Motor neuron (in vitro differentiated cells): ENCODE measurements around the gene USP26. TPM values are rescaled to one million over a fixed set of nuclear protein-coding genes. Genes with fewer than 3 reads are reported as not detected.
"Not testable (repeated sequence)": the region's sequence is repeated elsewhere in the genome, so short reads cannot be mapped to it uniquely, and the experiment has no call there.

ENCODE experiments used
- ATAC-seq, 8 experiments: fragments of 200-7000 bp; cut with Tn5 transposase; replicated peaks in 6 of 8; 2 replicates each; pipeline ENCODE4 v1.8.0; 2021; ENCODE audit warnings: mild to moderate bottlenecking in 8 of 8, moderate library complexity in 8 of 8
- H3K27ac ChIP-seq, 2 donors: fragments of 250-450 bp; sonication (Bioruptor Pico); 2 replicates each; pipeline ENCODE4 v1.9.0; 2021; ENCODE audit warnings: antibody characterized with exemption in 2 of 2, mild to moderate bottlenecking in 2 of 2, moderate library complexity in 1 of 2
- H3K4me1 ChIP-seq, 2 donors: fragments of 250-450 bp; sonication (Bioruptor Pico); replicated peaks in 1 of 2; 2 replicates each; pipeline ENCODE4 v1.6.1; 2021; ENCODE audit warnings: antibody characterized with exemption in 2 of 2, mild to moderate bottlenecking in 2 of 2, moderate library complexity in 1 of 2
- H3K4me3 ChIP-seq, 5 donors: fragments of 250-450 bp; sonication (Bioruptor Pico); 2 replicates each; pipeline ENCODE4 v1.9.0; 2021; ENCODE audit warnings: antibody characterized with exemption in 5 of 5, mild to moderate bottlenecking in 5 of 5, moderate library complexity in 4 of 5
- WGBS, 10 experiments: fragments of 450-650 bp; shearing (Covaris generic); methylation state at CpG; one replicate each; pipeline ENCODE4 v1.0.0; 2022; 5-methylcytosine and 5-hydroxymethylcytosine counted together
- in situ Hi-C, 9 experiments: fragments of 400-800 bp; cut with MboI; loops; one replicate each; pipeline ENCODE4 v1.15.0; 2021; ENCODE audit warnings: low sequenced_read_pairs in 9 of 9, low pct_unique_long_range_greater_than_20kb in 2 of 9; ENCODE audit not compliant: unreplicated experiment in 9 of 9
- total RNA-seq, 8 experiments: library from RNA; unstranded; fragments of 300-600 nt; gene quantifications; 2 replicates each; pipeline versions ENCODE4 v1.2.3 to v1.2.4, GENCODE V29; 2022

Gene USP26
- total RNA-seq, 8 experiments from 2014 or later: under 0.01 to 0.36 (median 0.14) TPM; not detected in 5

- Histone ChIP-seq H3K4me3 (no peak overlapping the region), H3K4me1 (no peaks in the 10 kb centered on the region), H3K27ac (no peak overlapping the region)
- 17 to 83% (median 33%) methylated on average over 1 of the region's 2 CpGs; no CpG with 5 or more reads in 7 of the 10 experiments for WGBS, 10 experiments
- in situ Hi-C loops: loop anchor here in 3 of 9 experiments (25.0 kb wide), 2 partner anchors 171 to 671 kb away; no protein-coding TSS in a partner anchor
- ATAC-seq: peak in 2 of 8 experiments; percentile 32 to 98
Observed at GRCh38 chrX:132990835-132991234, 106.1 kb downstream of the USP26 start.

GRCh38 chrX:132986556-132986955, 110.4 kb downstream of the USP26 start:
- in situ Hi-C loops: loop anchor here in 3 of 9 experiments (25.0 kb wide), 2 partner anchors 176 to 676 kb away; no protein-coding TSS in a partner anchor
- no peak overlapping the region for H3K4me3 ChIP-seq
- ATAC-seq: no peak

GRCh38 chrX:132984058-132984650, 112.8 kb downstream of the USP26 start:
- ATAC-seq: no peak
- Histone ChIP-seq H3K27ac (no peak overlapping the region), H3K4me1 (no peaks in the 10 kb centered on the region), H3K4me3 (no peak overlapping the region)
- 0 to 83% (median 34%) methylated on average over 2 to 7 of the region's 7 CpGs; no CpG with 5 or more reads in 4 of the 10 experiments for WGBS, 10 experiments
- in situ Hi-C loops: loop anchor here in 3 of 9 experiments (25.0 kb wide), 2 partner anchors 178 to 678 kb away; no protein-coding TSS in a partner anchor

More at GRCh38 chrX:132986556-132986955, 110.4 kb downstream of the USP26 start:
- Histone ChIP-seq H3K4me1 (no peaks in the 10 kb centered on the region), H3K27ac (no peak overlapping the region)

GRCh38 chrX:132983496-132983895, 113.4 kb downstream of the USP26 start:
- ATAC-seq: no peak
- H3K4me1 ChIP-seq: no peaks in the 10 kb centered on the region
- in situ Hi-C loops: loop anchor here in 3 of 9 experiments (25.0 kb wide), 2 partner anchors 179 to 679 kb away; no protein-coding TSS in a partner anchor
- WGBS, 10 experiments: 53 to 67% methylated on average over 2 of the region's 2 CpGs; no CpG with 5 or more reads in 8 of the 10 experiments
- no peak overlapping the region for H3K4me3 ChIP-seq
- H3K27ac ChIP-seq: no peak overlapping the region

- not testable (repeated sequence) for H3K27ac ChIP-seq, ATAC-seq, H3K4me3 ChIP-seq, H3K4me1 ChIP-seq
- 50 to 100% (median 61%) methylated on average over 1 to 2 of the region's 2 CpGs; no CpG with 5 or more reads in 7 of the 10 experiments for WGBS, 10 experiments
- in situ Hi-C loops: loop anchor here in 3 of 9 experiments (25.0 kb wide), 2 partner anchors 182 to 682 kb away; no protein-coding TSS in a partner anchor
Observed at GRCh38 chrX:132980035-132980434, 116.9 kb downstream of the USP26 start.

Other genes with a start within 250 kb of the USP26 start
- 10 to 100 TPM; 14.2 to 25.7 (median 15.7) TPM for gene HS6ST2, start 138.5 kb downstream of the USP26 start, total RNA-seq
- not detected for gene TFDP3, start 121.2 kb upstream of the USP26 start, total RNA-seq